Measurements from ENCODE around the gene ARHGAP45. TPM values are rescaled to one million over a fixed set of nuclear protein-coding genes. Genes with fewer than 3 reads are reported as not detected.

ARHGAP45 gene
- total RNA-seq, 1 donor from 2014 or later, result 83.5 TPM

DNA sequence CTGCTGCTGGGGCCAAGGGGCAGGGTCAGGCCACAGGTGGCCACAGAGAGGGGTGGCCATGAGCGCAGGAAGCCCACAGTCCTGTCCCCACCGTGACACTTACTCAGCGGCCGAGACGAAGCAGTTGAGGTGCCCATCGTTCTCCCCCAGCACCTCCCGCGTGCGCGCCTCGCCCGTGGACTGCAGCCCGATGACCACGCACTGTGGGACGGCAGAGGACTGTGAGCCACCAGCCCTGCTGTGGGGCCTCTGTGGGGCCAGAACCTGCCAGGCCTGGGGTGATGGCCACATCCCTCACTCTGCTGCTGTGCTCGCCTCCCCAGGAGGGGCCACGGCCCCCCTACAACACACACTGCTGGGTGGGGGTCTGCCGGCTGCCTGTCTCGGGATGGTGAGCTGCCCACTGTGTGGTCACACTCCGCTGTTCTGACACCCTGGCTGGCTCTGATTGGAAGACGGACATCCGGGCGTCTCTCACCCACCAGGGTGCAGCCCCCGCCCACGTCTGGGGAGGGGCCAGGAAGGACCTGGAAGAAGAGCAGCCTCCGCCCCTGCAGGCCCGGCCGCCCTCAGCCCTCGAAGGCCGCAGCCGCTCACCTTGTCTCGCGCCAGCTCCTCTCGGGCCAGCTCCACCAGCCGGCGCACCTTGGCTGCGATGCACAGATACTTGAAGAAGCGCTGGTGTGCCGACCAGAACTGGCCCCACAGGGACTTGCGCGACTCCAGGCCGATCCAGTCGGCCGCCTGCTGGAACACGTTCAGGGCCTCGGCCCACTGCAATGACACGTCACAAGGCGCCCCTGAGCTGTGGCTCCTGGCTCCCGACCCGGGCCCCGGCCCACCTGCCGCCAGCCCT, 50.0 kb downstream of the ARHGAP45 start:
- DNase-seq, result peak; percentile 45
- Histone ChIP-seq H3K36me3 (peaks cover 97% of the 10 kb centered on the region), H3K27ac (no peak overlapping the region)

GRCh38 chr19:1117654-1118053, 50.7 kb downstream of the ARHGAP45 start:
- TF ChIP-seq, protein P1, sequence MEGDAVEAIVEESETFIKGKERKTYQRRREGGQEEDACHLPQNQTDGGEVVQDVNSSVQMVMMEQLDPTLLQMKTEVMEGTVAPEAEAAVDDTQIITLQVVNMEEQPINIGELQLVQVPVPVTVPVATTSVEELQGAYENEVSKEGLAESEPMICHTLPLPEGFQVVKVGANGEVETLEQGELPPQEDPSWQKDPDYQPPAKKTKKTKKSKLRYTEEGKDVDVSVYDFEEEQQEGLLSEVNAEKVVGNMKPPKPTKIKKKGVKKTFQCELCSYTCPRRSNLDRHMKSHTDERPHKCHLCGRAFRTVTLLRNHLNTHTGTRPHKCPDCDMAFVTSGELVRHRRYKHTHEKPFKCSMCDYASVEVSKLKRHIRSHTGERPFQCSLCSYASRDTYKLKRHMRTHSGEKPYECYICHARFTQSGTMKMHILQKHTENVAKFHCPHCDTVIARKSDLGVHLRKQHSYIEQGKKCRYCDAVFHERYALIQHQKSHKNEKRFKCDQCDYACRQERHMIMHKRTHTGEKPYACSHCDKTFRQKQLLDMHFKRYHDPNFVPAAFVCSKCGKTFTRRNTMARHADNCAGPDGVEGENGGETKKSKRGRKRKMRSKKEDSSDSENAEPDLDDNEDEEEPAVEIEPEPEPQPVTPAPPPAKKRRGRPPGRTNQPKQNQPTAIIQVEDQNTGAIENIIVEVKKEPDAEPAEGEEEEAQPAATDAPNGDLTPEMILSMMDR (IDR thresholded peaks at IDR 0.05), result no peak
- DNase-seq, result peak; percentile 34
- peaks cover 17% of the 10 kb centered on the region for H3K4me1 ChIP-seq
- ATAC-seq, result no peak
- H3K36me3 ChIP-seq, result peaks cover 97% of the 10 kb centered on the region
- intact Hi-C loops (cut with DNase I), result no loop called here
- no peaks in the 10 kb centered on the region for H3K27me3 ChIP-seq (ENCODE audit: low read depth)
- no peak overlapping the region for H3K4me3 ChIP-seq
- H3K27ac ChIP-seq, result no peak overlapping the region
- no peaks in the 10 kb centered on the region for H3K9me3 ChIP-seq

More for the DNA sequence above, 50.0 kb downstream of the ARHGAP45 start:
- TF ChIP-seq, protein P1 (IDR thresholded peaks at IDR 0.05), result no peak
- no peak for ATAC-seq
- Histone ChIP-seq H3K27me3 (ENCODE audit: low read depth) (no peaks in the 10 kb centered on the region), H3K4me1 (peaks cover 24% of the 10 kb centered on the region), H3K4me3 (no peak overlapping the region), H3K9me3 (no peaks in the 10 kb centered on the region)
- intact Hi-C loops (cut with DNase I), result no loop called here

DNA sequence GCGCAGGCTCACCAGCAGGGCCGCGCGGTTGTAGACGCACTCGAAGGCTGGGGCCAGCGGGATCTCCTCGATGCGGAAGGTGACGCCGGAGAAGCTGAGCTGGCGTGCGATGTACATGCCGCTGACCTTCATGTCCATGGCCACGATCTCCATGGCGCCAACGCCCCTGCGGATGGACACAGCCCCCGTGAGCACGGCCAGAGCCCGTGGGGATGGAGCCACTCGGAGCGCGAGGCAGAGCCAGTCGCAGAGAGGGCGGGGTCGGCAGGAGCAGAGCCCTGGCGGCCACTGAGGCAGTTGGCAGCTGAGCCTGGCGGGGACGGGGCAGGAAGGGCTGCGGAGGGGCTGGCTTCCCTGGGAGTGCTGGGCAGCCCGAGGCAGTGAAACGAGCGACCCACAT, 52.0 kb downstream of the ARHGAP45 start:
- TF ChIP-seq, protein P1 (IDR thresholded peaks at IDR 0.05), result no peak
- Histone ChIP-seq H3K27me3 (ENCODE audit: low read depth) (no peaks in the 10 kb centered on the region), H3K27ac (no peak overlapping the region), H3K4me1 (peaks cover 4% of the 10 kb centered on the region), H3K4me3 (no peak overlapping the region), H3K36me3 (peaks cover 100% of the 10 kb centered on the region), H3K9me3 (no peaks in the 10 kb centered on the region)
- intact Hi-C loops (cut with DNase I), result no loop called here
- DNase-seq, result no peak
- no peak for ATAC-seq

GRCh38 chr19:1119475-1120217, 52.7 kb downstream of the ARHGAP45 start:
- intact Hi-C loops (cut with DNase I), result no loop called here
- TF ChIP-seq, protein P1 (IDR thresholded peaks at IDR 0.05), result no peak
- peaks cover 100% of the 10 kb centered on the region for H3K36me3 ChIP-seq
- no peak overlapping the region for H3K4me3 ChIP-seq
- no peak for ATAC-seq
- no peaks in the 10 kb centered on the region for H3K4me1 ChIP-seq
- no peak overlapping the region for H3K27ac ChIP-seq
- H3K9me3 ChIP-seq, result no peaks in the 10 kb centered on the region
- DNase-seq, result no peak
- H3K27me3 ChIP-seq (ENCODE audit: low read depth), result no peaks in the 10 kb centered on the region

DNA sequence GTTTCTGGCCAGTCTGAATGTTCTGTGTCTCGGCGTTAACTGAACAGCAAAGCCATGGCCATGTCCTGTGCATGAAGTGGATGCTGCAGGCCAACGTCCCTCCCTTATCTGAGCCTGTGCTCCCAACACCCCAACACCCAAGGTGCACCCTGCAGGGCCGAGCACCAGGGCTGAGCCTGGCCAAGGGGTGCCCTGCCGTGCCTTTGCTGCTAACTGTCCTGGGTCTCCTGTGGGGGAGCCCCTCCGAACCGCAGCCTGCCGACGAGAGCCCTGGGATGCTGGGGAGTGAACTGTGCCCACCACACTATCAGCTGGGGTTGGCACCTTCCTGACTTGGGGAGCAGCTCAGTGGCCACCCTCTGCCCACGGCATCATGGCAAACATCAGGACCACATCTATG, 54.4 kb downstream of the ARHGAP45 start:
- DNase-seq (no peak), ATAC-seq (no peak)
- Histone ChIP-seq H3K36me3 (peaks cover 100% of the 10 kb centered on the region), H3K4me3 (no peak overlapping the region), H3K4me1 (peaks cover 5% of the 10 kb centered on the region), H3K27ac (no peak overlapping the region), H3K27me3 (ENCODE audit: low read depth) (no peaks in the 10 kb centered on the region), H3K9me3 (no peaks in the 10 kb centered on the region)
- intact Hi-C loops (cut with DNase I), result no loop called here
- TF ChIP-seq, protein P1 (IDR thresholded peaks at IDR 0.05), result no peak
